HepG2 (cell line): Measurements from ENCODE around the gene SULT1B1. TPM values are rescaled to one million over a fixed set of nuclear protein-coding genes. Genes with fewer than 3 reads are reported as not detected.

Experiments used
- HNRNPL ChIP-seq: fragments of 200-400 bp; formaldehyde crosslinking; IDR thresholded peaks from 2 replicates; pipeline ENCODE4 v1.6.1; 2017; ENCODE audit warnings: mild to moderate bottlenecking, low read depth, low read length
- HNRNPUL1 ChIP-seq: fragments of 200-400 bp; formaldehyde crosslinking; IDR thresholded peaks from 2 replicates; pipeline ENCODE4 v1.6.1; 2017; ENCODE audit warnings: low read depth, mild to moderate bottlenecking, low read length, moderate library complexity
- HOXA3 ChIP-seq: sonication (generic); formaldehyde crosslinking; IDR thresholded peaks from 2 replicates; pipeline ENCODE4 v1.5.0; 2020; ENCODE audit warnings: missing genetic modification reagents
- HOXA5 ChIP-seq: sonication (generic); formaldehyde crosslinking; IDR thresholded peaks from 2 replicates; pipeline ENCODE4 v1.4.0; 2020; ENCODE audit warnings: missing genetic modification reagents
- MED8 ChIP-seq: sonication (generic); formaldehyde crosslinking; IDR thresholded peaks from 2 replicates; pipeline ENCODE4 v1.8.1; 2023; ENCODE audit warnings: mild to moderate bottlenecking, missing genetic modification reagents; ENCODE audit not compliant: insufficient replicate concordance
- NCOA5 ChIP-seq: sonication (generic); formaldehyde crosslinking; IDR thresholded peaks from 2 replicates; pipeline ENCODE4 v1.4.0; 2020; ENCODE audit warnings: missing genetic modification reagents
- RNF2 ChIP-seq: fragments of 450-650 bp; conservative IDR thresholded peaks from 2 replicates; pipeline ENCODE4 v1.6.1; 2016; ENCODE audit warnings: low read depth
- SAP130 ChIP-seq: IDR thresholded peaks from 2 replicates; pipeline ENCODE4 v1.6.1; 2016; ENCODE audit warnings: low read depth
- SIN3A ChIP-seq: IDR thresholded peaks from 2 replicates; pipeline ENCODE4 v1.6.1; 2011; ENCODE audit warnings: low read depth, mild to moderate bottlenecking, control low read depth, low read length, borderline replicate concordance
- TMF1 ChIP-seq: sonication (generic); formaldehyde crosslinking; IDR thresholded peaks from 2 replicates; pipeline ENCODE4 v1.8.1; 2022; ENCODE audit warnings: low read depth, missing genetic modification reagents
- ZBTB44 ChIP-seq: sonication (generic); formaldehyde crosslinking; IDR thresholded peaks from 2 replicates; pipeline ENCODE4 v1.4.0; 2020; ENCODE audit warnings: missing genetic modification reagents
- ZBTB49 ChIP-seq: sonication (generic); formaldehyde crosslinking; IDR thresholded peaks from 2 replicates; pipeline ENCODE4 v1.4.0; 2020; ENCODE audit warnings: missing genetic modification reagents, borderline replicate concordance
- ZFY ChIP-seq: sonication (generic); formaldehyde crosslinking; IDR thresholded peaks from 2 replicates; pipeline ENCODE4 v1.4.0; 2020; ENCODE audit warnings: missing genetic modification reagents
- ZNF274 ChIP-seq: sonication (generic); formaldehyde crosslinking; IDR thresholded peaks from 2 replicates; pipeline ENCODE4 v1.5.1; 2020; ENCODE audit warnings: mild to moderate bottlenecking, missing genetic modification reagents
- ZNF317 ChIP-seq: sonication (generic); formaldehyde crosslinking; IDR thresholded peaks from 2 replicates; pipeline ENCODE4 v1.5.0; 2020; ENCODE audit warnings: mild to moderate bottlenecking, missing genetic modification reagents
- ZNF687 ChIP-seq: sonication (generic); formaldehyde crosslinking; IDR thresholded peaks from 2 replicates; pipeline ENCODE4 v1.5.1; 2020; ENCODE audit warnings: mild to moderate bottlenecking, missing genetic modification reagents, moderate library complexity
- polyA plus RNA-seq, 8 experiments: library from polyadenylated mRNA; depleted of rRNA in 3 of 8; stranded (reverse) in 7 of 8; unstranded in 1 of 8; fragments of >200 nt; fragmentation: Illumina TruSeq in 4 of 8; extraction: Trizol in 4 of 8; gene quantifications; 2 replicates each; pipeline versions ENCODE4 v1.2.1 to v1.2.3, GENCODE V29; 2011 to 2016; ENCODE audit warnings: low read depth in 4 of 8, missing spikeins in 1 of 8, mixed read lengths in 1 of 8; ENCODE audit not compliant: insufficient read depth in 1 of 8
- total RNA-seq, 5 experiments: library from RNA; depleted of rRNA; stranded (reverse); fragments of >200 nt; fragmentation: Illumina TruSeq; extraction: Trizol; gene quantifications; 2 replicates each; pipeline ENCODE4 v1.2.3, GENCODE V29; 2016; ENCODE audit warnings: low read depth in 1 of 5
- TF ChIP-seq, protein P1 (sequence below): fragments of 450-650 bp; IDR thresholded peaks from 2 replicates; pipeline ENCODE4 v1.6.1; 2017; ENCODE audit warnings: mild to moderate bottlenecking

The SULT1B1 gene
- total and polyA plus RNA-seq, 2 of the 13 experiments (the other 11 are each of a cell fraction or from before 2014, with no cell fraction given) = 0.20 to 0.25 TPM

DNA sequence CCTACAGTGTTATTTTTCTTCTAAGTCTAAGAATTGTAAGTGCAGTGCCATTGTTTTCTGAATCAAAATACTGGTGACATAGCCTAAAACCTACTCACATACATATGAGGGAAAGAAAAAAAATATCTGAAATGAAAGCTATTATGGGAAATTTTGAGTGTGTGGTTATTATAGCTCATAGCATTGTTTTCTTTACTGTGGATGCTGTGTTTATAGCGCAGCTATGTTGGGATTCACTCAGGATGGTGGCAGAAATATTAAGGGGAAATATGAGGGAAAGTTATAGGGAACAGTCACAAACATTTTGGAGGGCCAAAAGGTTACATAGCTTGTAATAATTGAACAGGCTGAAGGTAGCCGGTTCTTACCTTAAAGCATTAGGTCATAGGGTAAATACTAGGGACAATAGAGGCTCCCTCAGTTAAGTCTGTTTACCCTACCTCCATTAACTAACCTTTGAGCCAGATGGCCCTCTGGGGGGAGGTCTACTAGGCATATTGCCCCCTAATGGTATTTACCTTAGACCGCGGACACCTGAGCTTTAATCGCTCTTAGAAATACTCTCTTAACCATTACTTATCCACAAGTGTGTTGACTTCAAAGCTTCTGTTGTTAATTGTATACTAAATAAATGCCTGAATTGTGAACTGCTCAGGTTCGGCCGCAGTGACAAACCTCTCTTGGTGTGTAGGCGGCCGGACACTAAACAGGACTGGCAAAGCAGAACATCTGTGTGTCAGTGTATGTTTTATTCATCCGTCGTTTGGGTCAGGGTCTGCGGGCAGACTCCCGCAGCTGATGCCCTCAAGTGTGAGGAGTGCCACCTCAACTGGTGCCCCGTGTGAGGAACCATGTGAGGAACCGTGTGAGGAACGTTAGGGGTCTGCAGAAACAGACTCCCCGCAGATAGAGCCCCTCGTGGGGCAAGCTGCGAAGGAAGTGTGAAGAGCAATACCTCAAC lies 21.3 kb upstream of the SULT1B1 start (continued):
- TF ChIP-seq, protein P1, sequence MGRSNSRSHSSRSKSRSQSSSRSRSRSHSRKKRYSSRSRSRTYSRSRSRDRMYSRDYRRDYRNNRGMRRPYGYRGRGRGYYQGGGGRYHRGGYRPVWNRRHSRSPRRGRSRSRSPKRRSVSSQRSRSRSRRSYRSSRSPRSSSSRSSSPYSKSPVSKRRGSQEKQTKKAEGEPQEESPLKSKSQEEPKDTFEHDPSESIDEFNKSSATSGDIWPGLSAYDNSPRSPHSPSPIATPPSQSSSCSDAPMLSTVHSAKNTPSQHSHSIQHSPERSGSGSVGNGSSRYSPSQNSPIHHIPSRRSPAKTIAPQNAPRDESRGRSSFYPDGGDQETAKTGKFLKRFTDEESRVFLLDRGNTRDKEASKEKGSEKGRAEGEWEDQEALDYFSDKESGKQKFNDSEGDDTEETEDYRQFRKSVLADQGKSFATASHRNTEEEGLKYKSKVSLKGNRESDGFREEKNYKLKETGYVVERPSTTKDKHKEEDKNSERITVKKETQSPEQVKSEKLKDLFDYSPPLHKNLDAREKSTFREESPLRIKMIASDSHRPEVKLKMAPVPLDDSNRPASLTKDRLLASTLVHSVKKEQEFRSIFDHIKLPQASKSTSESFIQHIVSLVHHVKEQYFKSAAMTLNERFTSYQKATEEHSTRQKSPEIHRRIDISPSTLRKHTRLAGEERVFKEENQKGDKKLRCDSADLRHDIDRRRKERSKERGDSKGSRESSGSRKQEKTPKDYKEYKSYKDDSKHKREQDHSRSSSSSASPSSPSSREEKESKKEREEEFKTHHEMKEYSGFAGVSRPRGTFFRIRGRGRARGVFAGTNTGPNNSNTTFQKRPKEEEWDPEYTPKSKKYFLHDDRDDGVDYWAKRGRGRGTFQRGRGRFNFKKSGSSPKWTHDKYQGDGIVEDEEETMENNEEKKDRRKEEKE = no peak
- TF ChIP-seq SAP130 (CRISPR knock-in tag) = peak; percentile 70
- TF ChIP-seq ZBTB49 = no peak
- peak; percentile 80; the same call in 1 of the 2 replicates for TF ChIP-seq HOXA3
- TF ChIP-seq SIN3A = no peak
- no peak for TF ChIP-seq RNF2
- no peak for TF ChIP-seq ZBTB44 (CRISPR knock-in tag)
- peak; percentile 77 for TF ChIP-seq ZNF687 (CRISPR knock-in tag)
- TF ChIP-seq ZNF317 (CRISPR knock-in tag) = 0 out of 2 replicates have a peak, but pooled peaks have one; percentile 54
- 0 out of 2 replicates have a peak, but pooled peaks have one; percentile 66 for TF ChIP-seq HNRNPL
- no peak for TF ChIP-seq NCOA5
- no peak for TF ChIP-seq MED8 (CRISPR knock-in tag)
- 0 out of 2 replicates have a peak, but pooled peaks have one; percentile 50 for TF ChIP-seq HOXA5 (CRISPR knock-in tag)
- no peak for TF ChIP-seq TMF1
- TF ChIP-seq ZFY (CRISPR knock-in tag) = no peak
- TF ChIP-seq ZNF274 (CRISPR knock-in tag) = no peak
- no peak for TF ChIP-seq HNRNPUL1
